Naive thymus-derived CD4-positive, alpha-beta T cell (primary cell): ENCODE data around the gene DIS3L2. TPM values are rescaled to one million over a fixed set of nuclear protein-coding genes. Genes with fewer than 3 reads are reported as not detected.

Source experiments
- ATAC-seq: fragments of 150-1000 bp; cut with Tn5 transposase; 2 replicates; pipeline ENCODE4 v1.10.0; 2021; ENCODE audit warnings: mild to moderate bottlenecking, moderate library complexity
- CTCF ChIA-PET: fragments of 350-600 bp; sonication (Branson Sonifier 250); formaldehyde crosslinking; loops from one replicate; lab custom pipeline; 2021; ENCODE audit warnings: antibody characterized with exemption; lab: Charles Lee
- POLR2A ChIA-PET: fragments of 350-600 bp; sonication (Branson Sonifier 250); formaldehyde crosslinking; loops from one replicate; lab custom pipeline; 2021; ENCODE audit warnings: antibody characterized with exemption, inconsistent platforms; lab: Charles Lee
- DNase-seq, 9 donors: peaks; one replicate each; pipeline versions ENCODE4 v3.0.0 to v3.0.0-alpha.2; 2020 to 2022; ENCODE audit warnings: mixed read lengths in 1 of 9
- H3K27ac ChIP-seq: one replicate; pipeline ENCODE4 v1.7.0; 2013; ENCODE audit warnings: mild to moderate bottlenecking, low read depth, low read length, moderate library complexity
- H3K27me3 ChIP-seq, 2 donors: one replicate each; pipeline ENCODE4 v1.7.0; 2013; ENCODE audit warnings: low read length in 2 of 2, mild to moderate bottlenecking in 2 of 2, moderate library complexity in 2 of 2; ENCODE audit not compliant: control insufficient read depth in 2 of 2, insufficient read depth in 2 of 2
- H3K36me3 ChIP-seq, 3 experiments: 1 replicate in 2 of 3; 2 replicates in 1 of 3; pipeline ENCODE4 v1.7.0; 2013; ENCODE audit warnings: low read length in 3 of 3, mild to moderate bottlenecking in 3 of 3, moderate library complexity in 1 of 3; ENCODE audit not compliant: insufficient read depth in 3 of 3, control insufficient read depth in 2 of 3
- H3K4me1 ChIP-seq, 2 donors: one replicate each; pipeline ENCODE4 v1.7.0; 2013; ENCODE audit warnings: low read length in 2 of 2, mild to moderate bottlenecking in 2 of 2, moderate library complexity in 1 of 2; ENCODE audit not compliant: control insufficient read depth in 2 of 2, insufficient read depth in 2 of 2
- H3K4me3 ChIP-seq: 2 replicates; pipeline ENCODE4 v1.7.0; 2013; ENCODE audit warnings: mild to moderate bottlenecking, low read length
- H3K9me3 ChIP-seq, 3 experiments: 1 replicate in 2 of 3; 2 replicates in 1 of 3; pipeline ENCODE4 v1.7.0; 2013; ENCODE audit warnings: low read length in 3 of 3; ENCODE audit not compliant: control insufficient read depth in 2 of 3
- H3K27ac Mint-ChIP-seq, 9 donors: one replicate each; pipeline ENCODE4 v1.8.0; 2020 to 2022; ENCODE audit warnings: mixed read lengths in 9 of 9, mild to moderate bottlenecking in 8 of 9, moderate library complexity in 5 of 9, inconsistent platforms in 2 of 9
- H3K27me3 Mint-ChIP-seq, 5 donors: one replicate each; pipeline ENCODE4 v1.8.0; 2021 to 2022; ENCODE audit warnings: mixed read lengths in 5 of 5, mild to moderate bottlenecking in 1 of 5
- H3K36me3 Mint-ChIP-seq, 5 donors: one replicate each; pipeline ENCODE4 v1.8.0; 2020 to 2022; ENCODE audit warnings: mixed read lengths in 5 of 5, mild to moderate bottlenecking in 3 of 5, inconsistent platforms in 1 of 5
- H3K4me1 Mint-ChIP-seq, 7 donors: one replicate each; pipeline ENCODE4 v1.8.0; 2020 to 2022; ENCODE audit warnings: mixed read lengths in 7 of 7, mild to moderate bottlenecking in 3 of 7, inconsistent platforms in 1 of 7
- H3K4me3 Mint-ChIP-seq, 10 donors: one replicate each; pipeline ENCODE4 v1.8.0; 2020 to 2022; ENCODE audit warnings: mild to moderate bottlenecking in 10 of 10, mixed read lengths in 10 of 10, moderate library complexity in 6 of 10, inconsistent platforms in 2 of 10
- H3K9me3 Mint-ChIP-seq, 11 donors: one replicate each; pipeline ENCODE4 v1.8.0; 2020 to 2022; ENCODE audit warnings: mixed read lengths in 11 of 11, mild to moderate bottlenecking in 4 of 11, inconsistent platforms in 1 of 11, moderate library complexity in 1 of 11
- intact Hi-C, 2 donors: fragments of 100-400 bp; cut with micrococcal nuclease; formaldehyde crosslinking; loops; one replicate each; pipeline ENCODE4 v1.15.1; 2023
- polyA plus RNA-seq, 2 donors: library from polyadenylated mRNA; unstranded; fragments of 300-500 nt; fragmentation: Illumina TruSeq; gene quantifications; one replicate each; pipeline ENCODE4 v1.2.3, GENCODE V29; 2021
- total RNA-seq, 6 experiments: library from RNA in 5 of 6; stranded (reverse) in 5 of 6; gene quantifications; 1 replicate in 5 of 6; 2 replicates in 1 of 6; pipeline ENCODE4 v1.2.3 and lab custom pipeline; 2021 to 2026

Gene DIS3L2
- total and polyA plus RNA-seq, 7 experiments from 2014 or later: 17.9 to 78.4 (median 59.7) TPM

GRCh38 chr2:231988179-231988866, 26.8 kb downstream of the DIS3L2 start:
- Histone ChIP-seq H3K4me1 (no peaks in the 10 kb centered on the region), H3K27ac (no peak overlapping the region), H3K4me3 (no peak overlapping the region), H3K9me3 (no peaks in the 10 kb centered on the region), H3K27me3 (no peaks in the 10 kb centered on the region), H3K36me3 (no peaks in the 10 kb centered on the region)
- peaks cover 0 to 69% (median 58%) of the 10 kb centered on the region in 7 donors for H3K4me1 Mint-ChIP-seq
- peaks cover 4 to 32% (median 24%) of the 10 kb centered on the region in 5 donors for H3K36me3 Mint-ChIP-seq
- H3K9me3 Mint-ChIP-seq: no peaks in the 10 kb centered on the region
- intact Hi-C loops: no loop called here
- POLR2A ChIA-PET: no interaction called here
- DNase-seq (no peak), ATAC-seq (no peak)
- CTCF ChIA-PET: no interaction called here
- no peak overlapping the region for H3K27ac Mint-ChIP-seq
- H3K4me3 Mint-ChIP-seq: no peak overlapping the region
- H3K27me3 Mint-ChIP-seq: no peaks in the 10 kb centered on the region

GRCh38 chr2:231991664-231992063, 30.2 kb downstream of the DIS3L2 start:
- peaks cover 0 to 81% (median 70%) of the 10 kb centered on the region in 7 donors for H3K4me1 Mint-ChIP-seq
- no peak for ATAC-seq
- H3K4me3 Mint-ChIP-seq: peak overlapping the region in 1 of 10 donors; percentile 1

DNA sequence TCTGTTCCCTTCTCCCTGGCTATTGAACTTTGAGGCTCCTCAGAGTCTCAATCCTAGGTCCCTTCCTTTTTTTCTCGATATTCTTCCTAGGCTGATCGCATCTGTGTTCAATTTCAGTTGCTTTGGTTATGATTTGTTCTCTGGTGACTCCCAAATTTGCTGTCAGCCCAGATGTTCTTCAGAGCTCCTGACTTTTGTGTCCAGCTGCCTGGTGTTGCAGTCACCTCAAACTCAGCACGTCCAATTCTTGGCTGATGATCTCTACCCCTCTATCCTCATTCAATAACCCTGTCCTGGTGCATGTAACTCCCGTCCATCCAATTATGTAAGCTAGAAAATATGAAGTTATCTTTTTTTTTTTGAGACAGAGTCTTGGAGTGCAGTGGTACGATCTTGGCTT, 31.4 kb downstream of the DIS3L2 start:
- no peak overlapping the region for H3K27ac Mint-ChIP-seq
- H3K4me3 Mint-ChIP-seq: no peak overlapping the region
- peaks cover 1 to 21% (median 7%) of the 10 kb centered on the region in 5 donors for H3K36me3 Mint-ChIP-seq
- no peaks in the 10 kb centered on the region for H3K27me3 Mint-ChIP-seq
- no peaks in the 10 kb centered on the region for H3K27me3 ChIP-seq
- H3K9me3 Mint-ChIP-seq: no peaks in the 10 kb centered on the region
- peaks cover 0 to 81% (median 74%) of the 10 kb centered on the region in 7 donors for H3K4me1 Mint-ChIP-seq
- intact Hi-C loops: no loop called here
- H3K9me3 ChIP-seq: no peaks in the 10 kb centered on the region
- no peak overlapping the region for H3K4me3 ChIP-seq
- no peaks in the 10 kb centered on the region for H3K36me3 ChIP-seq
- no peak for DNase-seq
- ChIA-PET CTCF (interaction anchor here (0.6 kb wide), 1 partner anchor 193 kb away, joined by 4 read pairs; no protein-coding TSS in a partner anchor), POLR2A (interaction anchor here (0.6 kb wide), 1 partner anchor 122 kb away, joined by 3 read pairs; no protein-coding TSS in a partner anchor)
- no peak for ATAC-seq
- H3K27ac ChIP-seq: no peak overlapping the region
- no peaks in the 10 kb centered on the region for H3K4me1 ChIP-seq

More at GRCh38 chr2:231991664-231992063, 30.2 kb downstream of the DIS3L2 start:
- Histone ChIP-seq H3K36me3 (no peaks in the 10 kb centered on the region), H3K9me3 (no peaks in the 10 kb centered on the region), H3K27me3 (no peaks in the 10 kb centered on the region), H3K4me3 (no peak overlapping the region), H3K27ac (no peak overlapping the region), H3K4me1 (no peaks in the 10 kb centered on the region)
- no peak for DNase-seq
- Mint-ChIP-seq H3K9me3 (no peaks in the 10 kb centered on the region), H3K27me3 (no peaks in the 10 kb centered on the region), H3K27ac (no peak overlapping the region), H3K36me3 (peaks cover 1 to 21% (median 7%) of the 10 kb centered on the region in 5 donors)
- intact Hi-C loops: no loop called here
- ChIA-PET POLR2A (no interaction called here), CTCF (no interaction called here)

GRCh38 chr2:231996797-231997540, 35.5 kb downstream of the DIS3L2 start:
- Mint-ChIP-seq H3K4me3 (no peak overlapping the region), H3K27ac (peak overlapping the region in 1 of 9 donors; percentile 22), H3K36me3 (peaks cover 0 to 15% (median 7%) of the 10 kb centered on the region in 5 donors), H3K9me3 (no peaks in the 10 kb centered on the region), H3K27me3 (no peaks in the 10 kb centered on the region), H3K4me1 (peaks cover 0 to 85% (median 74%) of the 10 kb centered on the region in 7 donors)
- no peak for ATAC-seq
- Histone ChIP-seq H3K27me3 (no peaks in the 10 kb centered on the region), H3K4me3 (no peak overlapping the region), H3K9me3 (no peaks in the 10 kb centered on the region), H3K36me3 (no peaks in the 10 kb centered on the region), H3K4me1 (no peaks in the 10 kb centered on the region), H3K27ac (no peak overlapping the region)
- POLR2A ChIA-PET: no interaction called here
- intact Hi-C loops: no loop called here
- no peak for DNase-seq
- CTCF ChIA-PET: no interaction called here

DNA sequence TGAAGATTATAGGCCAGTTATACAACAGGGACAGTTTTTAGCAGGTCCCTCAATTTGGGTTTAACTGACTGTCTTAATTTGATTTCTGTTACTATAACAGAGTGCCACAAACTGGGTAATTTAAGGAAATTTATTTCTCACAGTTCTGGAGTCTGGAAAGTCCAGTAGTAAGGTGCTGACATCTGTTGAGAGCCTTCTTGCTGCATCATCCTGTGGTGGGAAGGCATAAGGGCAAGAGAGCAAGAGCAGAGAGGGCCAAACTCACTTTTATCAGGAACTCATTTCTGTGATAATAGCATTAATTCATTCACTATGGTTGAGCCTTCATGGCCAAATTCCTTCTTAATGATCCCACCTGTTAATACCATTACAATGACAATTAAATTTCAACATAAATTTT, 36.5 kb downstream of the DIS3L2 start:
- intact Hi-C loops: no loop called here
- no peak overlapping the region for H3K4me3 Mint-ChIP-seq
- Histone ChIP-seq H3K9me3 (no peaks in the 10 kb centered on the region), H3K27me3 (no peaks in the 10 kb centered on the region), H3K36me3 (no peaks in the 10 kb centered on the region), H3K4me3 (no peak overlapping the region), H3K4me1 (no peaks in the 10 kb centered on the region), H3K27ac (no peak overlapping the region)
- ChIA-PET CTCF (no interaction called here), POLR2A (no interaction called here)
- no peak for ATAC-seq
- H3K27ac Mint-ChIP-seq: no peak overlapping the region
- peaks cover 0 to 85% (median 75%) of the 10 kb centered on the region in 7 donors for H3K4me1 Mint-ChIP-seq
- H3K27me3 Mint-ChIP-seq: no peaks in the 10 kb centered on the region
- no peaks in the 10 kb centered on the region for H3K9me3 Mint-ChIP-seq
- no peak for DNase-seq
- H3K36me3 Mint-ChIP-seq: peaks cover 0 to 13% (median 0%) of the 10 kb centered on the region in 5 donors

DNA sequence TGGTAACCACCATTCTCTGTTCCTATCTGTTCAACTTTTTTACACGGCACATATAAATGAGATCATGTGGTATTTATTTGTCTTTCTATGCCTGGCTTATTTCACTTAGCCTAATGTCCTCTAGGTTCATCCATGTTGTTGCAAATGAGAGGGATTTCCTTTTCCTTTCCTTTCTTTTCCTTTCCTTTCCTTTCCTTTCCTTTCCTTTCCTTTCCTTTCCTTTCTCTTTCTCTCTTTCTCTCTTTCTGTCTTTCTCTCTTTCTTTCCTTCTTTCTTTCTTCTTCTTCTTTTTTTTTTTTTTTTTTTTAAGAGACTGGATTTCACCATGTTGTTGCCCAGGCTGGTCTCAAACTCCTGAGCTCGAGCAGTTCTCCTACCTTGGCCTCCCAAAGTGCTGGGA, 38.9 kb downstream of the DIS3L2 start:
- no peaks in the 10 kb centered on the region for H3K4me1 ChIP-seq
- Mint-ChIP-seq H3K36me3 (peaks cover 0 to 14% (median 4%) of the 10 kb centered on the region in 5 donors), H3K4me3 (no peak overlapping the region), H3K27me3 (no peaks in the 10 kb centered on the region), H3K9me3 (no peaks in the 10 kb centered on the region), H3K27ac (peak overlapping the region in 1 of 9 donors; percentile 48), H3K4me1 (peaks cover 0 to 75% (median 59%) of the 10 kb centered on the region in 7 donors)
- no peaks in the 10 kb centered on the region for H3K36me3 ChIP-seq
- DNase-seq (no peak), ATAC-seq (no peak)
- ChIA-PET POLR2A (no interaction called here), CTCF (no interaction called here)
- H3K27ac ChIP-seq: no peak overlapping the region
- H3K4me3 ChIP-seq: no peak overlapping the region
- H3K9me3 ChIP-seq: no peaks in the 10 kb centered on the region
- intact Hi-C loops: no loop called here
- no peaks in the 10 kb centered on the region for H3K27me3 ChIP-seq
